22Rv1 (cell line): Measurements from ENCODE around the gene ZW10.

Source experiments
- CTCF ChIP-seq: fragments of 450-650 bp; IDR thresholded peaks from 2 replicates; pipeline ENCODE4 v1.5.1; 2017; ENCODE audit warnings: mild to moderate bottlenecking
- ZFX ChIP-seq: fragments of 450-650 bp; IDR thresholded peaks from 2 replicates; pipeline ENCODE4 v1.6.1; 2017; ENCODE audit warnings: antibody characterized with exemption, borderline replicate concordance

DNA sequence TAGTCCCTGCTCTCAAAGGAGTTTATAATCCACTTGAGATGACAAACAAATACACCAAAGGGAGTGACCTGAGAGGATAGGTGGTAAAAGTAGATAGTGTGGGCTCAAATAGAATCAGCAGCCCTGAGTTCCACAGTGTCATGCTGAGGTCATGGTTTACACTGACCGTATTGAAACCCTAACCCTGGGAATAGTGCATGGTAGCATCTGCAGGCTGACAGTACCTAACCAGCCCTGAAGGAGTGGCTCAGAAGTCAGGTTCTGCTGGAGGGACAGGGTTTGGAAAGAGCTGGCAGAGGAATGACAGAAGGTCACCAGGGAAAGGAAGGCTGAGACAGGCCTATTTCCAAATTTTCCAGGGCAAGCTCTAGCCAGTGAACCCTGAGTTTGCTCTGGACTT lies 58.2 kb downstream of the ZW10 start:
- no peak for TF ChIP-seq CTCF
- TF ChIP-seq ZFX: no peak
